Activated CD4-positive, alpha-beta T cell treated with anti-CD3 and anti-CD28 coated beads, Interleukin-2, amount 50 U/mL, for 48 hours (primary cell): ENCODE results near the gene MRPL55.

Experiments
- DNase-seq, 2 experiments: peaks; one replicate each; pipeline ENCODE4 v3.0.0-alpha.2; 2020

MRPL55 gene

GRCh38 chr1:228109073-228109961 lies at the start of gene MRPL55:
Gene MRPL55, minus strand, starts transcription at chr1:228109299. Its CDS starts 1,039 bp downstream, at chr1:228108260.
- DNase-seq, result peak; percentile 97 to 99

DNA sequence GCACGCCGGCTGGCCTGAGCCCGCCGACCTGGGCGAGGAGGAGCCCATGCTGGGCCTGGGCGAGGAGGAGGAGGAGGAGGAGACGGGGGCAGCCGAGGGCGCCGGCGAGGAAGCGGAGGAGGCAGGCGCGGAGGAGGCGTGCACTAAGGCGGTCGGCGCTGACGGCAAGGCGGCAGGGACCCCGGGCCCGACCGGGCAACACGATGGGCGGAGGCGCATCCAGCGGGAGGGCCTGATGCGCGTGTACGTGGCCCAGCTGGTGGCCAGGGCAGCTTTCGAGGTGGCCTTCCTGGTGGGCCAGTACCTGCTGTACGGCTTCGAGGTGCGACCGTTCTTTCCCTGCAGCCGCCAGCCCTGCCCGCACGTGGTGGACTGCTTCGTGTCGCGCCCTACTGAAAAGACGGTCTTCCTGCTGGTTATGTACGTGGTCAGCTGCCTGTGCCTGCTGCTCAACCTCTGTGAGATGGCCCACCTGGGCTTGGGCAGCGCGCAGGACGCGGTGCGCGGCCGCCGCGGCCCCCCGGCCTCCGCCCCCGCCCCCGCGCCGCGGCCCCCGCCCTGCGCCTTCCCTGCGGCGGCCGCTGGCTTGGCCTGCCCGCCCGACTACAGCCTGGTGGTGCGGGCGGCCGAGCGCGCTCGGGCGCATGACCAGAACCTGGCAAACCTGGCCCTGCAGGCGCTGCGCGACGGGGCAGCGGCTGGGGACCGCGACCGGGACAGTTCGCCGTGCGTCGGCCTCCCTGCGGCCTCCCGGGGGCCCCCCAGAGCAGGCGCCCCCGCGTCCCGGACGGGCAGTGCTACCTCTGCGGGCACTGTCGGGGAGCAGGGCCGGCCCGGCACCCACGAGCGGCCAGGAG lies 49.3 kb upstream of the MRPL55 start:
- DNase-seq, result no peak

DNA sequence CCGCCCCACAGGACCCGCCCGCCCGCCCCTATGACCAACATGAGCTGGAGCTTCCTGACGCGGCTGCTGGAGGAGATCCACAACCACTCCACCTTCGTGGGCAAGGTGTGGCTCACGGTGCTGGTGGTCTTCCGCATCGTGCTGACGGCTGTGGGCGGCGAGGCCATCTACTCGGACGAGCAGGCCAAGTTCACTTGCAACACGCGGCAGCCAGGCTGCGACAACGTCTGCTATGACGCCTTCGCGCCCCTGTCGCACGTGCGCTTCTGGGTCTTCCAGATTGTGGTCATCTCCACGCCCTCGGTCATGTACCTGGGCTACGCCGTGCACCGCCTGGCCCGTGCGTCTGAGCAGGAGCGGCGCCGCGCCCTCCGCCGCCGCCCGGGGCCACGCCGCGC lies 48.6 kb upstream of the MRPL55 start:
- no peak for DNase-seq

- DNase-seq, result no peak
These were observed 48.0 kb upstream of the MRPL55 start for GRCh38 chr1:228156941-228157728.

- no peak for DNase-seq
These were observed 47.4 kb upstream of the MRPL55 start for GRCh38 chr1:228156515-228156881.

- no peak for DNase-seq
These were observed 46.8 kb upstream of the MRPL55 start for GRCh38 chr1:228155596-228156514.

- DNase-seq, result peak; percentile 29 to 51
These were observed 45.8 kb upstream of the MRPL55 start for GRCh38 chr1:228154670-228155571.

GRCh38 chr1:228154021-228154669 lies 45.0 kb upstream of the MRPL55 start:
- no peak for DNase-seq

- no peak for DNase-seq
These were observed 43.8 kb upstream of the MRPL55 start for GRCh38 chr1:228152918-228153258.

DNA sequence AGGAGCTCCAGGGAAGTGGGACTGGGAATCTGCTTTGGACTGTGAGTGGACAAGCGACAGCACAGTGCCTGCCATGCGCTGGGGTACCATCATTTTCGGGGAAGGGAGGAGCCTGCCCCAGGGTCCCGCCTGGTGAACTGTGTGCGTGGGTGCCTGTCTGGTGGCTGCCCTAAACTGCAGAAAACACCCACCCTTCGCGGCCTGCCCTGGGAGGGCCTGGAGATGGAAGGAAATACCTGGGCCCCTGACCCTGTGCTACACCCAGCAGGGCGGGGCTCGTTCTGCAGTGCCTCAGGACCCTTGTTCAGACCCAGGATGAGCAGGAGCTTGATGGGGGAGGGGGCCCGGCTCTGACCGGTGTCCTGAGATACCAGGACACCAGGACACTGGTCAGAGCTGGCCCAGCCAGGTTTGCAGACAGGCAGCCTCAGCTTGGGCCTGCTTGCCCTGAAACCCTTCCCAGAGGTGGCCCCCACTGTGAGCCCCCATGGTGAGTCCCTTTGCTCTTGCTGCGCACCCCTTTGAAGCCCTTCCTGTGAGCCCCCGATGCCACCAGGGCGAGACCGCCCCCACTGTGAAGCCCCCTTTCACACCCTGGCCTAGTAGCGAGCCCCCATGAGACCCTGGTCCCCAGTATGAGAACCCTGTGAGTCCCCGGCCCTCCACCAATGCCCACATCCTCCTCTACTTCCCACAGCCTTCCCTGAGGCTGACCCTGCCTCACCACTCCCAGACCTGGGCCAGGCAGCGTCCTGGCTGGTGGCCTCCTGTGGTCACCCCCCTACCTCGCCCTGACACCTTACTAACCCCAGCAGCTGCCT lies 43.2 kb upstream of the MRPL55 start:
- DNase-seq, result no peak

DNA sequence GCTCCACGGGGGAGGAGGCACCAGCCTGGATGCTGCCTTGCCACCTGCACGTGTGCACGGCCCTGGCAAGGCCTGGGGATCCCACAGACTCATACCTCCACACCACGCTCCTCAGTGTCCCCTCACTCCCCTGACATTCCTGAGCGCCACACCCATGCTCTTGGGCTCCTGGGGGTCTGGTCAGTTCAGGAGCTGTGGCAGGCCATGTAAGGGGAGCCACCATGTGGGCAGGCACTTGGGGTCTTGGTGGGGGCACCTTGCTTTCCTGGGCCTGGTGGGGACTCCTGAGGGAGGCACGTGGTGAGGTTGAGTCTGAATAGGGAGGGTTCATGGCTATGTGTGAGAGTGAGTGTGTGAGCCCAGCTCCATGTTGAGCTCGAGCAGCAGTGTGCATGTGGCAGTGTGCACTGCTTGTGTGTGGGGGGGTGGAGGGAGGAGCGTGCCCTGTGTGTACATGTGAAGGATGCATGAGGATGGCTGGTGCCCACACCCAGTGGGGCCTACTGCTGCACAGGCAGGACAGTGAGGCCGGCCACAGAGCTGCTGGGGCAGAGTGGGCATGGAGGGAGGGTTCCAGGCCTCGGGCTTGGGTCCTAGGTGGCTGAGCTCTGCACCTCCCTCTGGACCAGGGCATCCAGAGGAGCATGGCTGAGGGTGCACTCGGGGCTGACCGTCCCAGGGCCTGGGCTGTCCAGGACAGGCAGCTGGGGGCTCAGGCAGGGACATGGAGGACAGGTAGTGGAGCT lies 42.3 kb upstream of the MRPL55 start:
- DNase-seq, result no peak

GRCh38 chr1:228150461-228151179 lies 41.5 kb upstream of the MRPL55 start:
- no peak for DNase-seq

GRCh38 chr1:228150120-228150460 lies 41.0 kb upstream of the MRPL55 start:
- no peak for DNase-seq

DNA sequence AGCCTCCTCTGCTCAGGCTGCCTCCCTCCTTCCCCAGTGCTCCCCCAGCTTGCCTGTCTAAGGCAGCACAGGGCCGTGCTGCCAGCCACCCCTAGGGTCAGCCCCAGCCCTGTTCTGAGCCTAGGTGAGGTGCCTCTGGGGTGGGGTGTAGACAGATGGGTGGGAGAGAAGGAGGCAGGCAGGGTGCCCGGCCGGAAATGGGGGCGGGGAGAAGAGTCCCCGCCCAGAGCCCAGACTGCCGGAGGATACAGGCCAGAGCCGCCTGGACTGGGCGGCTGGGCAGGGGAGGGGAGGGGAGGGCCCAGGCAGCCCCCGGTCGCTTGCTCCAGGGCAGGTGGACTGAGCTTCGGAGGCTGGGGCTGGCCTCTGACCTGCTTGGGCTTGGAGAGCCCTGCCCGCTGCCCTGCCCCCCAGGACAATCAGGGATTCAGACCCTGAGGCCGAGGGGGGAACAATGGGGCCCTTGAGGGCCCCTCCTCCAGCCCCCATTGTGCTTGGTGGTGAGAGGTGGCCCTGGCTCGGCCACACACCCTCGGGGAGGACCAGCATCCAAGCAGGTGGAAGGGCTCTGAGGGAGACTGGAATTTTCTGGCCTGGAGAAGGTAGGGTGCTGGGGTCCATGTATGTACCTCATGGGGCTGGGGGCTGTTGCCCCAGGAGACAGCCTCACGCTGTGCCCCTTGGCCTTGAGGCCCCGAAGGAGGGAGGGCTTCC lies 40.5 kb upstream of the MRPL55 start, which contains the start of gene GJC2:
Gene GJC2 (plus strand): TSS at position 525 of the 714 bp plus-strand sequence. CDS start 7,829 bp downstream, outside the sequence.
- no peak for DNase-seq

DNA sequence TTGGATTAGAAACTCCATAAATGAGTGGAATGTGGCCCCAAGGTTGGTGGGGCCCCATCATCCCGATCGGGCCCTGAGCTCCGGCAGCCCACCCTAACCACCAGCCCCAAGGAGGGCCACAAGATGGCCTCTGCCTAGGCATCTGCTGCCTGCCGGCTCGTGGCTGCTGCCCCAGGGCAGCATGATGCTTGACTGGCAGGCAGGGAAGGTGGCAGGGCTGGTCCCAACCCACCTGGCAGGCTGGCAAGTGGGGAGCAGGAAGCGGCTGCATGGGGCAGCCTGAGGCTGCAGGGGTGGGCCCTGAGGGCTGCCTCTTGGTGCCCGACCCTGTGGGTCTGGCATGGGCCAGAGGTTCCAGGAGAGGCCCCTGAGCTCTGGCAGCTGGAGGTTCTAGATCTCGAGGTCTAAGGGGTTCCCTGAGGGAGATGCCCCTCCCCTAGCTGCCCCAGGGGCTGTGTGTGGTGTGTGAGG lies 39.9 kb upstream of the MRPL55 start:
- DNase-seq, result no peak

GRCh38 chr1:228148196-228148861 lies 39.2 kb upstream of the MRPL55 start:
- DNase-seq, result no peak

DNA sequence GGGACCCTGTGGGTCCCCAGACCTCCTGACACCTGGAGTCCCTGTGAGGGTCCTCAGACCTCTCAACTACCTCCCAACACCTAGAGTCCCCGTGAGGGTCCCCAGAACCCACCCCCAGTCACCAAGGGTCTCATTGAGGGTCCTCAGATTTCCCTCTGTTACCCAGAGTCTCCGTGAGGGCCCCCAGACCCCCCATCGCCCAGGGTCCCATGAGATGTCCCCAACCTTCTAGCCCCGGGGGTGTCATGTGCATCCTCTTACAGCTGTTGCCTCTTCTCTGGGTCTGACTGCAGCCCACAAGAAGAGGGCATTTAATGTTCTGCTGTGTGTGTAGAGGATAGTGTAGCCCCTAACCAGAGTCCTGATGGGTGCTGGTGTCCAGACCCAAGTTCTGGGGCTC lies 38.7 kb upstream of the MRPL55 start:
- DNase-seq, result no peak
